GM12872 (cell line): ENCODE data around the gene PITPNC1.
A peak's percentile ranks its signal among the peaks of the same experiment; 100 is the strongest.

ENCODE experiments used
- TF ChIP-seq, protein P1 (sequence below): IDR thresholded peaks from 3 replicates; pipeline ENCODE4 v1.5.1; 2011; ENCODE audit warnings: low read depth, mild to moderate bottlenecking, low read length, moderate library complexity; ENCODE audit not compliant: insufficient read depth

The PITPNC1 gene

DNA sequence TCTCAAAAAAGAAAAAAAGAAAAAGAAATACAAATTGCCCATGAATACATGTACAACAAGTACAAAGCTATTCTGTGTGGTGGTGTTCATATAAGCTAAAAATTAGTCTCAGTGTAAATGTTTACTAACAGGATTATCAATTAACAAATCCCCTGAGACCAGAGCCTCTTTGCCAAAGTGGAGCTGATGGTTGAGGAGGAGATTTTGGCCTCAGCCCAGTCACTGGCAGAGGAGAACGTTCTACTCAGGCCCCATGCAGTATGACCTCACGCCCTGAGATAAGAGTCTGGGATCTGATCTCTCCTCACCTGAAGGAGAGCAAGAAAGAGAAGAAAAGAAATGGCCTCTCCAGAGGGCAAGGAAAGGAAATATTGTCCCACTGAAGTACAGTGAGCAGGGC is 305.1 kb downstream of the PITPNC1 start:
- TF ChIP-seq, protein P1, sequence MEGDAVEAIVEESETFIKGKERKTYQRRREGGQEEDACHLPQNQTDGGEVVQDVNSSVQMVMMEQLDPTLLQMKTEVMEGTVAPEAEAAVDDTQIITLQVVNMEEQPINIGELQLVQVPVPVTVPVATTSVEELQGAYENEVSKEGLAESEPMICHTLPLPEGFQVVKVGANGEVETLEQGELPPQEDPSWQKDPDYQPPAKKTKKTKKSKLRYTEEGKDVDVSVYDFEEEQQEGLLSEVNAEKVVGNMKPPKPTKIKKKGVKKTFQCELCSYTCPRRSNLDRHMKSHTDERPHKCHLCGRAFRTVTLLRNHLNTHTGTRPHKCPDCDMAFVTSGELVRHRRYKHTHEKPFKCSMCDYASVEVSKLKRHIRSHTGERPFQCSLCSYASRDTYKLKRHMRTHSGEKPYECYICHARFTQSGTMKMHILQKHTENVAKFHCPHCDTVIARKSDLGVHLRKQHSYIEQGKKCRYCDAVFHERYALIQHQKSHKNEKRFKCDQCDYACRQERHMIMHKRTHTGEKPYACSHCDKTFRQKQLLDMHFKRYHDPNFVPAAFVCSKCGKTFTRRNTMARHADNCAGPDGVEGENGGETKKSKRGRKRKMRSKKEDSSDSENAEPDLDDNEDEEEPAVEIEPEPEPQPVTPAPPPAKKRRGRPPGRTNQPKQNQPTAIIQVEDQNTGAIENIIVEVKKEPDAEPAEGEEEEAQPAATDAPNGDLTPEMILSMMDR = no peak

DNA sequence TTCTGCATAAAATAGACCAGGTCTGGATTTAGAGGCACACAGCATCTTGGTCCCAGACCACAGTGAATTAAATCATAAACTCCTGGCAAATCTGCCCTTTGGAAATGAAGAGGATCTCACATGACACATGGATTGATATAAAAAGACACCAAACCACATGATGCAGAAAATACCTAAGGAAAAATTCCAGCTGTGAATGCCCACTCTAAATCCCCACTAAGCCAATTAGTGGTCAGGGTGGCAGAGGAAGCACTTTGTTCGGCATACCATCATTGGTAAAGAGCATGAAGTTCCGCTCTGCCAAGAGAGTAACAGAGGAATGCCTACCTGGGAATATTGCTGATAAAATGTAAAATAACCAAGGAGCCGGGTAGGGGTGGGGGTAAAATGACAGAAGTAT is 308.3 kb downstream of the PITPNC1 start:
- TF ChIP-seq, protein P1 = no peak

DNA sequence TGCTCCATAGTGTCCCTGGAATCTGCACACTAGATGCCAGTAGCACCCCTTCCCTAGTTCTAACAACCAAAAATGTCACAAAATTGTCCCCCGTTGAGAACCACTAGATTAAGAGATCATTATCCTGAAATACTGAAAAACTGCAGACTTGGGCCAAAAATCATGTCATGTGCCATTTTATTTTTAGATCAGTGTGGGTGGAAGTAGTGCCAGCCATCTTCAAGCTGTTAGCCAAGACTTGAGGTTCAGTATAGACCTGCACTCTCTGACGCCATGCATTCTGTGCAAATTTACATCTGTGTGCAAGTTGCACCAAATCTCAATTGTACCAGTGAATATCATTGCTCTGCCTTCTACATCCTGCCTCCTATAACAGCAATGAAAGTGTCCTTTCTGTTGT is 309.2 kb downstream of the PITPNC1 start:
- TF ChIP-seq, protein P1 = no peak

DNA sequence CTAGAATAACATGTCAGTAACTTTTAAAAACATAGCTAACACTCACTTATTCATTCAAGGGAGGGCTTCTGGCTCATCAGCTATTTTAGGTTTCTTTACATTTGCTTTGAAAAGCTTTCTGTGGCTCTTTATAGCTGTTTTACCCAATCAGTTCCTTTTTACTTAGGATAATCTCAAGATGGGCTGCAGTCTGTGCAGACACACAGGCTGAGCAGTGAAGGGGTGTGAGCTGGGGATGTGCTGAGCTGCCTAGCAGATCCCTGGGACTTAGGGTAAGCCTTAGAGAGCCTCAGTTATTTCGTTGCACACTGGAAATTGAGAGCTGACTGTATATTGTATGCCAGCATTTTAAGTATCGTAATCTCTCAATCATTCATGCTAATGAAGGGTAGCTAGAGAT is 310.4 kb downstream of the PITPNC1 start:
- TF ChIP-seq, protein P1 = no peak

DNA sequence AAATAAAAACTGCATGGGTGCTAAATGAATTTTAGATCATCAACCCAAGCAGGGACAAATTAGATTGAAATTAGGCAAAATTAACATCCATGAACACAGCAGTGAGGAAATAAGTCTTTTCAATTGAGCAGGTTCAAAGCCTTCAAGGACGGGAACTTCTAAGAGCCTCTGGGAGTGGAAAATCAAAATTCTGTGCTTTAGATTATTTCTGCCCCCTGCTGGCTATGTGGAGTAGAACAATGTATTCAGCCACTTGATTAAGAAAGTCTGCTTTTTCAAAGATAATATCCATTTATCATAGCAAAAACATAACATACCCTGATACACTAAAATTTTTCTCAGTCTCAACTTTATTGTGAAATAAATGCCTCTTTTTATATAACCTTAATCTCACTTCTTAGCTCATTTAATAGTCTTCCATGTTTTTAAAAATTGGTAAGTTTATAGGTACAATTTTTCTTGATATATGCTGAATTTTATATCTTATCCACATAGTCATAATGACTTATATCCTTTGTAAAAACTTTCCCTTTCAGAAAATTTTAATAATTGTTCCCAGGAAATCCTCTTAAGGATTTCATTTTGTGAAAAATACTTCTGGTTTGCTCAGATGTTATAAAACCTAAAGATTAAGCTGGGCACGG is 312.6 kb downstream of the PITPNC1 start:
- TF ChIP-seq, protein P1 = peak; percentile 66

DNA sequence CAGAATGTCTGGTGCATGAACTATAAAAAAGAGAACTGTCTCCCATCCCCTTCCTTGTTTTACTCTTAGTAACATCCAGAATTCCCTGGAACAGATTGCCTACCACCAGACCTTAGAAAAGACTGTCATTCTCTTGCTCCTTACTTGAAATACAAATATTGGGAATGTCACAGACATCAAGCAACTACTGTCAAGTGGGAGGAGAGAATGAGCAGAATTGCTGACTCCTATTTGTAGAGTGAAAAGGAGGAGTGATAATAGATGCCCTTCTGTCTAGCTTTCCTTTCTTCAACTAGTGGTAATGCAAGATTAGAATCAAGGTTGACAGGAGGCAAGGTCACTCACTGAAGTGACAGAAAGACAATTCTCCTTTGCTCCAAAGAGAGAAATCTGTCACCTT is 316.7 kb downstream of the PITPNC1 start:
- TF ChIP-seq, protein P1 = no peak

DNA sequence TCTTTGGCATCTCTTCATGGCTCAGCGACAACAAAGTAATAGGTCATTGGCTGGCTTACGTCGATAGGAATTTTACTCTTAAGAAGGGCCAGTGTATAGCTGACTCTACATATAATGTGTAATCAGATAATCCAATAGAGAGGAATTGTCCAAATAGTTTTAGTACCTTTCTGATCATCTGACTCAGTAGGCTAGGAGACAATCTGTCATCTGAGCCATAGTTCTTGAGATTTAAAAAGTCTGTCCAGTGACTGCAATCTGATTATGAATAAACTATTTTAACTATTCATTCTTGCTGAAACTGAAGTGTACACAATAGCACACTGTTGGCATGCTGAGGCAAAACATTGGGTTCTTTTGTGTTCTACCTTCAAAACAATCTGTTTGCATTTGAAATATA is 319.3 kb downstream of the PITPNC1 start:
- TF ChIP-seq, protein P1 = no peak
